ENCODE results near the gene TXK.

DNA sequence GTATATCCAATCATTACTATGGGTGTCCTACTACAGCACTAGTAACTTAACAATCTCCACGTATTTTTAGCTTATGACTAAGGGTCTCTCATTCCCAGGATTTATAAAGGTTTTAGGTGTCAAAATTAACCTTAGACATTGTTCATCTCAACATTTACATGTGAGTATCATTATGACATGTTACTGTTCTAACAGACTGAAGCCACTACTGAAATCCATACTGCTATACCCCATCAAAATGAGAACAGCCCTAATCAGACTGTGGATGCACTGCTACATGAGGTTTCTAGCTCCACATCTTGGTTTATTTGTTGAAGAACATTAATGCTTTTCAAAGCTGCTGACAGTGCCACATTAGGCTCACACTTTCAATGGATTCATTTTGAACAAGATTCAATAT, 35.6 kb upstream of the TXK start:
- TF ChIP-seq, protein P1, sequence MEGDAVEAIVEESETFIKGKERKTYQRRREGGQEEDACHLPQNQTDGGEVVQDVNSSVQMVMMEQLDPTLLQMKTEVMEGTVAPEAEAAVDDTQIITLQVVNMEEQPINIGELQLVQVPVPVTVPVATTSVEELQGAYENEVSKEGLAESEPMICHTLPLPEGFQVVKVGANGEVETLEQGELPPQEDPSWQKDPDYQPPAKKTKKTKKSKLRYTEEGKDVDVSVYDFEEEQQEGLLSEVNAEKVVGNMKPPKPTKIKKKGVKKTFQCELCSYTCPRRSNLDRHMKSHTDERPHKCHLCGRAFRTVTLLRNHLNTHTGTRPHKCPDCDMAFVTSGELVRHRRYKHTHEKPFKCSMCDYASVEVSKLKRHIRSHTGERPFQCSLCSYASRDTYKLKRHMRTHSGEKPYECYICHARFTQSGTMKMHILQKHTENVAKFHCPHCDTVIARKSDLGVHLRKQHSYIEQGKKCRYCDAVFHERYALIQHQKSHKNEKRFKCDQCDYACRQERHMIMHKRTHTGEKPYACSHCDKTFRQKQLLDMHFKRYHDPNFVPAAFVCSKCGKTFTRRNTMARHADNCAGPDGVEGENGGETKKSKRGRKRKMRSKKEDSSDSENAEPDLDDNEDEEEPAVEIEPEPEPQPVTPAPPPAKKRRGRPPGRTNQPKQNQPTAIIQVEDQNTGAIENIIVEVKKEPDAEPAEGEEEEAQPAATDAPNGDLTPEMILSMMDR (IDR thresholded peaks at IDR 0.05) = no peak
- TF ChIP-seq POLR2A (IDR thresholded peaks at IDR 0.05) = no peak
